Measurements from ENCODE around the gene RANBP1. TPM values are rescaled to one million over a fixed set of nuclear protein-coding genes. Genes with fewer than 3 reads are reported as not detected.

The RANBP1 gene
- total and polyA plus RNA-seq, 2 of the 13 experiments (the other 11 are each of a cell fraction or from before 2014, with no cell fraction given), result 181 to 492 TPM

DNA sequence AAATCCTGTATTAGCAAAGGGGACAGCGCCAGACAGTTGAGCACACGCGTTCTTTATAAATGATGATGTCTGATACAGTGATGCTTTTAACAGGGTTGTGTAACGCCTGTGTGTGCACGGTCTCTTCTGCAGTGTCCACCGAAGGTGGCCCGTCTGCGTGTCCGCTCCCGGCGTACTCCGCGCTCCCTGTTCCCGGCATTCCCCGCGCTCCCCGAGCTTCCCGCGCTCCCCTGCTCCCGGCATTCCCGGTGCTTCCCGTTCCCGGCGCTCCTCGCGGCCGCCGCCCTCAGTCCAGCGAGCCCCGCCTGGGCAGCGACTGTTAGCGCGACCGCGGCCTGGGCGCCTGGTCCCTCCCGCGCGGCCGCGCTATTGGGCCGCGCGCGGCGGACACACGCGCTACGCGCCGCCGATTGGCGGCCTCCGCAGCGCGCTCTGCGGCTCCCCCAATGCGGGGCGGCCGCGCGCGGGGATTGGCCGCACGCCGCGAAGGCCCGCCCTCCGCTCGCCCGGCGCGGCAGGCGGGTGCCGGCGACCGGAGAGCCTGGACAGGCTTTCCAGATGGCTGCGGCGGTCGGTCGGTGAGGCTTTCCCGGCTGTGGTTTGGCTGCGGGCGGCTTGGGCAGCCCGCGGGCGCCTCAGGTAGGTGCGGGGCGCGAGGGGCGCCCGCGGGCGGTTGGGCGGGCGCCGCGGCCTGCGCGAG, 36.0 kb upstream of the RANBP1 start, which contains the start of gene DGCR8 (continued):
- TF ChIP-seq ZNF646 (CRISPR knock-in tag; IDR thresholded peaks at IDR 0.05) (no peak), NFYC (CRISPR knock-in tag; IDR thresholded peaks at IDR 0.05) (peak; percentile 72), SAFB2 (CRISPR knock-in tag; IDR thresholded peaks at IDR 0.05; ENCODE audit: borderline replicate concordance, low read depth) (0 out of 2 replicates have a peak, but pooled peaks have one; percentile 55), ZNF558 (CRISPR knock-in tag; IDR thresholded peaks at IDR 0.05; ENCODE audit: borderline replicate concordance) (peak; percentile 40; the same call in 1 of the 2 replicates), ZNF546 (CRISPR knock-in tag; conservative IDR thresholded peaks at IDR 0.05) (no peak), CREB1 (IDR thresholded peaks at IDR 0.05) (peak; percentile 28; the same call in 1 of the 2 replicates), CREB1 (CRISPR knock-in tag; IDR thresholded peaks at IDR 0.05) (no peak), NRL (CRISPR knock-in tag; IDR thresholded peaks at IDR 0.05; ENCODE audit: borderline replicate concordance) (peak; percentile 63; the same call in 1 of the 2 replicates), ZNF230 (CRISPR knock-in tag; IDR thresholded peaks at IDR 0.05) (peak; percentile 92; the same call in 1 of the 2 replicates), KLF9 (CRISPR knock-in tag; IDR thresholded peaks at IDR 0.05; ENCODE audit: low read depth) (no peak), ZNF512B (CRISPR knock-in tag; IDR thresholded peaks at IDR 0.05; ENCODE audit: borderline replicate concordance) (no peak), ZNF687 (CRISPR knock-in tag; IDR thresholded peaks at IDR 0.05) (peak; percentile 97), ZC3H13 (CRISPR knock-in tag; IDR thresholded peaks at IDR 0.05) (peak; percentile 87), ZNF614 (CRISPR knock-in tag; IDR thresholded peaks at IDR 0.05; ENCODE audit: borderline replicate concordance) (peak; percentile 59; the same call in 1 of the 2 replicates), IKZF1 (IDR thresholded peaks at IDR 0.05) (no peak), KDM2A (CRISPR knock-in tag; IDR thresholded peaks at IDR 0.05; ENCODE audit: borderline replicate concordance, low read depth) (peak; percentile 96)
